Parathyroid adenoma (tissue), 2 donors: Measurements from ENCODE around the gene TNK1.

Experiments used
- H2AFZ ChIP-seq: fragments of 300-600 bp; sonication (generic); one replicate; pipeline ENCODE4 v1.7.0; 2017; ENCODE audit warnings: antibody characterized with exemption, mild to moderate bottlenecking
- H3K27ac ChIP-seq: fragments of 300-600 bp; sonication (generic); one replicate; pipeline ENCODE4 v1.7.0; 2017
- H3K27me3 ChIP-seq: fragments of 300-600 bp; sonication (generic); one replicate; pipeline ENCODE4 v1.7.0; 2017; ENCODE audit warnings: low read length; ENCODE audit not compliant: control insufficient read depth, insufficient read depth
- H3K36me3 ChIP-seq: fragments of 300-600 bp; sonication (generic); one replicate; pipeline ENCODE4 v1.7.0; 2017; ENCODE audit warnings: low read length; ENCODE audit not compliant: control insufficient read depth, insufficient read depth
- H3K4me1 ChIP-seq: fragments of 300-600 bp; sonication (generic); one replicate; pipeline ENCODE4 v1.7.0; 2017; ENCODE audit warnings: control low read depth
- H3K4me2 ChIP-seq: fragments of 300-600 bp; sonication (generic); one replicate; pipeline ENCODE4 v1.7.0; 2017; ENCODE audit warnings: low read length
- H3K4me3 ChIP-seq: fragments of 300-600 bp; sonication (generic); one replicate; pipeline ENCODE4 v1.7.0; 2017; ENCODE audit warnings: low read depth, low read length
- H3K79me2 ChIP-seq: fragments of 300-600 bp; sonication (generic); one replicate; pipeline ENCODE4 v1.7.0; 2017; ENCODE audit warnings: control low read depth
- H3K9ac ChIP-seq: fragments of 300-600 bp; sonication (generic); one replicate; pipeline ENCODE4 v1.7.0; 2017; ENCODE audit warnings: mild to moderate bottlenecking
- H3K9me3 ChIP-seq: fragments of 300-600 bp; sonication (generic); one replicate; pipeline ENCODE4 v1.7.0; 2017; ENCODE audit warnings: low read length; ENCODE audit not compliant: control insufficient read depth
- CTCF ChIP-seq: fragments of 300-600 bp; sonication (generic); IDR thresholded peaks from one replicate; pipeline ENCODE4 v1.7.0; 2017; ENCODE audit warnings: antibody characterized with exemption, mild to moderate bottlenecking
- donor health status: primary hyperparathyroidism.

TNK1 gene

GRCh38 chr17:7413346-7413985 lies 32.6 kb downstream of the TNK1 start:
- Histone ChIP-seq H3K79me2 (no peaks in the 10 kb centered on the region), H3K9ac (no peak overlapping the region), H2AFZ (no peak overlapping the region), H3K4me2 (no peak overlapping the region), H3K9me3 (no peaks in the 10 kb centered on the region), H3K4me1 (no peaks in the 10 kb centered on the region), H3K36me3 (no peaks in the 10 kb centered on the region), H3K27ac (no peak overlapping the region), H3K4me3 (no peak overlapping the region), H3K27me3 (no peaks in the 10 kb centered on the region)
- TF ChIP-seq CTCF, result no peak

GRCh38 chr17:7414837-7415236 lies 33.9 kb downstream of the TNK1 start:
- TF ChIP-seq CTCF, result no peak
- H3K9ac ChIP-seq, result no peak overlapping the region
- no peak overlapping the region for H3K4me3 ChIP-seq
- no peak overlapping the region for H3K4me2 ChIP-seq
- no peak overlapping the region for H3K27ac ChIP-seq
- H3K36me3 ChIP-seq, result no peaks in the 10 kb centered on the region
- no peak overlapping the region for H2AFZ ChIP-seq
- H3K27me3 ChIP-seq, result no peaks in the 10 kb centered on the region
- H3K79me2 ChIP-seq, result no peaks in the 10 kb centered on the region
- no peaks in the 10 kb centered on the region for H3K9me3 ChIP-seq
- no peaks in the 10 kb centered on the region for H3K4me1 ChIP-seq

GRCh38 chr17:7415784-7416183 lies 34.9 kb downstream of the TNK1 start:
- H3K4me3 ChIP-seq, result no peak overlapping the region
- no peaks in the 10 kb centered on the region for H3K27me3 ChIP-seq
- TF ChIP-seq CTCF, result no peak
- H2AFZ ChIP-seq, result no peak overlapping the region
- H3K4me1 ChIP-seq, result no peaks in the 10 kb centered on the region
- H3K36me3 ChIP-seq, result no peaks in the 10 kb centered on the region
- no peaks in the 10 kb centered on the region for H3K9me3 ChIP-seq
- no peaks in the 10 kb centered on the region for H3K79me2 ChIP-seq
- no peak overlapping the region for H3K9ac ChIP-seq
- H3K27ac ChIP-seq, result no peak overlapping the region
- no peak overlapping the region for H3K4me2 ChIP-seq

- no peak for TF ChIP-seq CTCF
- Histone ChIP-seq H2AFZ (no peak overlapping the region), H3K36me3 (no peaks in the 10 kb centered on the region), H3K4me1 (no peaks in the 10 kb centered on the region), H3K9ac (no peak overlapping the region), H3K4me2 (no peak overlapping the region), H3K27me3 (no peaks in the 10 kb centered on the region), H3K4me3 (no peak overlapping the region), H3K79me2 (no peaks in the 10 kb centered on the region), H3K27ac (no peak overlapping the region), H3K9me3 (no peaks in the 10 kb centered on the region)
These were observed 35.4 kb downstream of the TNK1 start for GRCh38 chr17:7416323-7416722.

GRCh38 chr17:7417056-7417655 lies 36.3 kb downstream of the TNK1 start:
- Histone ChIP-seq H3K36me3 (no peaks in the 10 kb centered on the region), H3K27me3 (no peaks in the 10 kb centered on the region), H2AFZ (no peak overlapping the region), H3K79me2 (no peaks in the 10 kb centered on the region), H3K4me2 (no peak overlapping the region), H3K9me3 (no peaks in the 10 kb centered on the region), H3K4me1 (no peaks in the 10 kb centered on the region), H3K4me3 (no peak overlapping the region), H3K27ac (no peak overlapping the region), H3K9ac (no peak overlapping the region)
- TF ChIP-seq CTCF, result no peak
